Measurements from ENCODE around the gene WDR70.
A peak's percentile ranks its signal among the peaks of the same experiment; 100 is the strongest.

DNA sequence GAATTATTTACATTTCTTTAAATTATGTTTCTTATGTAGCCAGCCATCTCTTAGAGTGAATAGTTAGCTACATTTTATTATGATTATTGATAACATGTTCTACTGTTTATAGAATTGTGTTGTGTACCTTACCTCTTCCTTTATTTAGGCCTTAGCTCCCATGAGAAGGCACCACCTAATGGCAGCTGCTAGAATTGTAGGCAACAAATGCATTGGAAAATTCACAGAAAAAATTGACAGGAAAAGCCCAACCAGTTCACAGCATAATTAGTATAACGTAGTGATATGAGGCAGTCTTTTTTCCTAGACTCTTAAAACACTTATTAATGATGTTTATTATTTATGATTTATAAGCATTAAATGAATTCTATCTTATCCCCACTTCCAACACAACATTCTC is 175.8 kb downstream of the WDR70 start:
- TF ChIP-seq CTCF (IDR thresholded peaks at IDR 0.05) = peak in 2 of 3 experiments; percentile 27 to 32
- TF ChIP-seq POLR2A (IDR thresholded peaks at IDR 0.05) = no peak
